D721Med (cell line): ENCODE measurements around the gene MSGN1.

Source experiments
- DNase-seq: peaks from one replicate; pipeline ENCODE4 v3.0.0; 2011; ENCODE audit warnings: low spot score; ENCODE audit not compliant: insufficient read length
- FAIRE-seq: peaks from 2 replicates; lab custom pipeline; 2011; peaks lifted over from hg19 to GRCh38; lab: Jason Lieb, UNC
- TF ChIP-seq, protein P1 (sequence below): IDR thresholded peaks from 2 replicates; pipeline ENCODE4 v1.5.1; 2012; ENCODE audit warnings: mild to moderate bottlenecking, control low read depth; ENCODE audit not compliant: insufficient read depth; ENCODE audit errors: missing control alignments

MSGN1 gene

GRCh38 chr2:17827785-17828184 is 11.5 kb downstream of the MSGN1 start:
- no peak for FAIRE-seq
- TF ChIP-seq, protein P1, sequence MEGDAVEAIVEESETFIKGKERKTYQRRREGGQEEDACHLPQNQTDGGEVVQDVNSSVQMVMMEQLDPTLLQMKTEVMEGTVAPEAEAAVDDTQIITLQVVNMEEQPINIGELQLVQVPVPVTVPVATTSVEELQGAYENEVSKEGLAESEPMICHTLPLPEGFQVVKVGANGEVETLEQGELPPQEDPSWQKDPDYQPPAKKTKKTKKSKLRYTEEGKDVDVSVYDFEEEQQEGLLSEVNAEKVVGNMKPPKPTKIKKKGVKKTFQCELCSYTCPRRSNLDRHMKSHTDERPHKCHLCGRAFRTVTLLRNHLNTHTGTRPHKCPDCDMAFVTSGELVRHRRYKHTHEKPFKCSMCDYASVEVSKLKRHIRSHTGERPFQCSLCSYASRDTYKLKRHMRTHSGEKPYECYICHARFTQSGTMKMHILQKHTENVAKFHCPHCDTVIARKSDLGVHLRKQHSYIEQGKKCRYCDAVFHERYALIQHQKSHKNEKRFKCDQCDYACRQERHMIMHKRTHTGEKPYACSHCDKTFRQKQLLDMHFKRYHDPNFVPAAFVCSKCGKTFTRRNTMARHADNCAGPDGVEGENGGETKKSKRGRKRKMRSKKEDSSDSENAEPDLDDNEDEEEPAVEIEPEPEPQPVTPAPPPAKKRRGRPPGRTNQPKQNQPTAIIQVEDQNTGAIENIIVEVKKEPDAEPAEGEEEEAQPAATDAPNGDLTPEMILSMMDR, result no peak
- DNase-seq, result no peak

- DNase-seq, result peak; percentile 32
- FAIRE-seq, result no peak
Observed at GRCh38 chr2:17830053-17831034, 14.1 kb downstream of the MSGN1 start.

DNA sequence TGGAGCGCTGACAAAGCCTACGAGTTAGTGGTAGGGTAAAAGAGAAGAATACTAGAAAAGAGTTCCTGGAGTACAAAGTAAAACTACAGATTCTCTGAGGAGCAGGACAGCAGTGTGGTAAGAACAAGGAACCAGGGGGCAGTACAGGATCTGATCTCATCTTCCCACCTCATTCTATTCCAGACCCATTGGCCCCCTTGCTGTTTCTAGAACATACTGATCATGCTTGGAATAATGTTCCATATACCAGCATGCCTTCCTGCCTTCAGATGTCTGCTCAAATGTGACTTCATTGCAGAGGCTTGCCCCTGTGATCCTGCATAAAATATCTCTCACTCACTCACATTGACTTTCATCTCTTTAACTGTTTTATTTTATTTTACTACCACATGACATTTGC is 19.3 kb downstream of the MSGN1 start:
- FAIRE-seq (no peak), DNase-seq (no peak)
- TF ChIP-seq, protein P1, result no peak

More at GRCh38 chr2:17830053-17831034, 14.1 kb downstream of the MSGN1 start:
- TF ChIP-seq, protein P1, result peak; percentile 77

- DNase-seq, result no peak
- TF ChIP-seq, protein P1, result no peak
Observed at GRCh38 chr2:17839959-17840358, 23.7 kb downstream of the MSGN1 start.

GRCh38 chr2:17843457-17843856 is 27.2 kb downstream of the MSGN1 start:
- DNase-seq (no peak), FAIRE-seq (no peak)
- TF ChIP-seq, protein P1, result no peak

More at GRCh38 chr2:17839959-17840358, 23.7 kb downstream of the MSGN1 start:
- no peak for FAIRE-seq

DNA sequence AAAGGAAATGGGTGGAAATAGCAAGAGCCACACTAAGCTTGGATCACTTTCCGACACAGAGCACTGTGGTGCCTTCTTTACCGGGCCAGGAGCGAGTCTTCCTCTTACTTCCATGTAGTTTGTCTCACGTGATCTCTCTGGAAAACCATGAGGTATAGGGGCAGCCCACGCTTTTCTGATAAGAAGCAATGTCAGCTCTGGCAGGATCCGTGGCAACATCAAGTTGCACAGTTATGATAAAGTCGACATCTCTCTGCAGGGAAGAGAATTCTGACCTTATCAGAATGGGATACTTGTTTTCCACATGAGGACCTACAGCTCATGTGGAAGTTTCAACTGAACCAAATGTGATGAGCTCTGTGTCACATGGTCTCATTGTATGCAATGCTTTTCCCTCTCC is 29.5 kb downstream of the MSGN1 start:
- DNase-seq, result no peak
- no peak for FAIRE-seq
- TF ChIP-seq, protein P1, result no peak

GRCh38 chr2:17846676-17847075 is 30.4 kb downstream of the MSGN1 start:
- no peak for DNase-seq
- TF ChIP-seq, protein P1, result no peak

More at GRCh38 chr2:17846676-17847075, 30.4 kb downstream of the MSGN1 start:
- FAIRE-seq, result no peak
